ENCODE results near the gene MAGI1.
A peak's percentile ranks its signal among the peaks of the same experiment; 100 is the strongest.

The MAGI1 gene

GRCh38 chr3:65352951-65353350 lies 685.8 kb downstream of the MAGI1 start:
- DNase-seq (ENCODE audit: low read depth): no peak

GRCh38 chr3:65351753-65352152 lies 687.0 kb downstream of the MAGI1 start:
- no peak for DNase-seq (ENCODE audit: low read depth)

GRCh38 chr3:65350801-65351476 lies 687.8 kb downstream of the MAGI1 start:
- no peak for DNase-seq (ENCODE audit: low read depth)

- peak; percentile 51 for DNase-seq (ENCODE audit: low read depth)
Measured at GRCh38 chr3:65348398-65348995, 690.2 kb downstream of the MAGI1 start.

- no peak for DNase-seq (ENCODE audit: low read depth)
Measured at GRCh38 chr3:65347166-65347565, 691.6 kb downstream of the MAGI1 start.

- DNase-seq (ENCODE audit: low read depth): no peak
Measured at GRCh38 chr3:65344846-65345245, 693.9 kb downstream of the MAGI1 start.

- no peak for DNase-seq (ENCODE audit: low read depth)
Measured at GRCh38 chr3:65344444-65344843, 694.3 kb downstream of the MAGI1 start.

- no peak for DNase-seq (ENCODE audit: low read depth)
Measured at GRCh38 chr3:65343736-65344135, 695.0 kb downstream of the MAGI1 start.

GRCh38 chr3:65343026-65343425 lies 695.7 kb downstream of the MAGI1 start:
- no peak for DNase-seq (ENCODE audit: low read depth)

- DNase-seq (ENCODE audit: low read depth): no peak
Measured at GRCh38 chr3:65342084-65342683, 696.5 kb downstream of the MAGI1 start.

GRCh38 chr3:65339192-65339740 lies 699.5 kb downstream of the MAGI1 start:
- no peak for DNase-seq (ENCODE audit: low read depth)

GRCh38 chr3:65338571-65338970 lies 700.1 kb downstream of the MAGI1 start:
- DNase-seq (ENCODE audit: low read depth): no peak

- DNase-seq (ENCODE audit: low read depth): no peak
Measured at GRCh38 chr3:65335587-65335986, 703.1 kb downstream of the MAGI1 start.

- DNase-seq (ENCODE audit: low read depth): no peak
Measured at GRCh38 chr3:65334045-65334665, 704.6 kb downstream of the MAGI1 start.

- no peak for DNase-seq (ENCODE audit: low read depth)
Measured at GRCh38 chr3:65331730-65332129, 707.0 kb downstream of the MAGI1 start.

- DNase-seq (ENCODE audit: low read depth): no peak
Measured at GRCh38 chr3:65330072-65330471, 708.6 kb downstream of the MAGI1 start.

GRCh38 chr3:65328148-65328547 lies 710.6 kb downstream of the MAGI1 start:
- no peak for DNase-seq (ENCODE audit: low read depth)

- no peak for DNase-seq (ENCODE audit: low read depth)
Measured at GRCh38 chr3:65326574-65326973, 712.1 kb downstream of the MAGI1 start.

- DNase-seq (ENCODE audit: low read depth): no peak
Measured at GRCh38 chr3:65322910-65323309, 715.8 kb downstream of the MAGI1 start.

- no peak for DNase-seq (ENCODE audit: low read depth)
Measured at GRCh38 chr3:65318231-65318630, 720.5 kb downstream of the MAGI1 start.

GRCh38 chr3:65314916-65315315 lies 723.8 kb downstream of the MAGI1 start:
- DNase-seq (ENCODE audit: low read depth): no peak

- no peak for DNase-seq (ENCODE audit: low read depth)
Measured at GRCh38 chr3:65314269-65314668, 724.4 kb downstream of the MAGI1 start.

GRCh38 chr3:65313666-65314065 lies 725.1 kb downstream of the MAGI1 start:
- DNase-seq (ENCODE audit: low read depth): no peak
